DND-41 (cell line): ENCODE measurements around the gene P3R3URF.

Experiments used
- ATAC-seq: fragments of 200-7000 bp; cut with Tn5 transposase; 3 replicates; pipeline ENCODE4 v1.9.1; 2021; ENCODE audit warnings: low read depth; ENCODE audit not compliant: insufficient read depth
- DNase-seq: peaks from one replicate; pipeline ENCODE4 v3.0.0-alpha.2; 2020
- H2AFZ ChIP-seq: 2 replicates; pipeline ENCODE4 v1.6.0; 2012; ENCODE audit warnings: low read depth, low read length
- H3K27ac ChIP-seq: 2 replicates; pipeline ENCODE4 v1.5.1; 2012; ENCODE audit warnings: low read length, inconsistent platforms
- H3K27me3 ChIP-seq: fragments of 200-600 bp; sonication (generic); 2 replicates; pipeline ENCODE4 v1.6.0; 2012; ENCODE audit warnings: low read length, mild to moderate bottlenecking, inconsistent platforms; ENCODE audit not compliant: insufficient read depth, poor library complexity
- H3K36me3 ChIP-seq: 2 replicates; pipeline ENCODE4 v1.5.1; 2012; ENCODE audit warnings: low read length, inconsistent platforms; ENCODE audit not compliant: insufficient read depth
- H3K4me1 ChIP-seq: 2 replicates; pipeline ENCODE4 v1.5.1; 2012; ENCODE audit warnings: mild to moderate bottlenecking, low read length; ENCODE audit not compliant: insufficient read depth
- H3K4me2 ChIP-seq: 2 replicates; pipeline ENCODE4 v1.6.0; 2012; ENCODE audit warnings: mild to moderate bottlenecking, moderate library complexity, low read length, inconsistent platforms; ENCODE audit not compliant: insufficient read depth
- H3K4me3 ChIP-seq, 2 experiments: fragments of 200-600 bp in 1 of 2; shearing (Covaris generic) in 1 of 2; 2 replicates each; pipeline ENCODE4 v1.5.1; 2012 to 2016; ENCODE audit warnings: inconsistent platforms in 2 of 2, low read length in 2 of 2, mild to moderate bottlenecking in 2 of 2, low read depth in 1 of 2, moderate library complexity in 1 of 2
- H3K79me2 ChIP-seq: 2 replicates; pipeline ENCODE4 v1.6.0; 2012; ENCODE audit warnings: low read length, inconsistent platforms; ENCODE audit not compliant: insufficient read depth
- H3K9ac ChIP-seq: 2 replicates; pipeline ENCODE4 v1.6.0; 2012; ENCODE audit warnings: low read depth, mild to moderate bottlenecking, inconsistent platforms, low read length, moderate library complexity
- H3K9me3 ChIP-seq: 2 replicates; pipeline ENCODE4 v1.5.1; 2012; ENCODE audit warnings: low read length, moderate library complexity, mild to moderate bottlenecking, inconsistent platforms; ENCODE audit not compliant: insufficient read depth, severe bottlenecking
- H4K20me1 ChIP-seq: 2 replicates; pipeline ENCODE4 v1.6.0; 2012; ENCODE audit warnings: low read length; ENCODE audit not compliant: insufficient read depth
- EZH2 ChIP-seq: IDR thresholded peaks from 3 replicates; pipeline ENCODE4 v1.6.1; 2012; ENCODE audit warnings: borderline replicate concordance, low read depth, mild to moderate bottlenecking, moderate library complexity, low read length, inconsistent platforms; ENCODE audit not compliant: severe bottlenecking
- TF ChIP-seq, protein P1 (sequence below): IDR thresholded peaks from 2 replicates; pipeline ENCODE4 v1.5.1; 2012; ENCODE audit warnings: borderline replicate concordance, low read length, moderate library complexity, mild to moderate bottlenecking; ENCODE audit not compliant: poor library complexity, severe bottlenecking; ENCODE audit errors: extremely low read depth

Gene P3R3URF

DNA sequence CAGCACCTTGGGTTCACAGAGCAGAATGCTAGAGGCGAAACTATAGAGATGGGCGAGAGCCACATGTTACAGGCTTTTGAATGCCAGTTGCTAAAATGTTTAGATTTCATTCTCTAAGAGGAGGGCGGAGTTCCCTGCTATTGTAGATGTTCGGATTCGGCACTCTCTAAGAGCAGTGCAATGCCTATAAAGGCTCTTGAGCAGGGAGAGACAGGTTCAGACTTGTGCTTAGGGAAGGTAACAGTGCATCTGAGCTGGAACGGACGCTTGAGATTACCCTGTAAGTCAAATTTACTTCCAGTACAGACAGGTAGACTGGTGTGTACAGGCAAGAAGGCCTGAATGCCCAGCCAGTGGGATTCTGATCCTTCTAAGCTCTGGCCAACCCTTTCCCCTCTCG, 42.2 kb upstream of the P3R3URF start:
- Histone ChIP-seq H3K4me3 (no peak overlapping the region), H3K27ac (no peak overlapping the region), H3K9me3 (no peaks in the 10 kb centered on the region)

DNA sequence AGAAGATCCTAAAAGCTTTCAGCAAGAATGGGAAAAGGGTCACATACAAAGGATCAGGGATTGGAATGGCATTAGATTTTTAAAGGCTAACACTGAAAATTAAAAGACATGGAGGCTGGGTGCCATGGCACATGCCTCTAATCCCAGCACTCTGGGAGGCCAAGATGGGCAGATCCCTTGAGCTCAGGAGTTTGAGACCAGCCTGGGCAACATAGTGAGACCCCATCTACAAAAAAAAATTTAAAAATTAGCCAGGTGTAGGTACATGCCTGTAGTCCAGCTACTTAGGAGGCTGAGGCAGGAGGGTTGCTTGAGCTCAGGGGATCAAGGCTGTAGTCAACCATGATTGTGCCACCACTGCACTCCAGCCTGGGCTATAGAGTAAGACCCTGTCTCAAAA, 39.2 kb upstream of the P3R3URF start:
- Histone ChIP-seq H3K36me3 (no peaks in the 10 kb centered on the region), H3K4me1 (no peaks in the 10 kb centered on the region), H3K27me3 (no peaks in the 10 kb centered on the region), H4K20me1 (no peaks in the 10 kb centered on the region), H3K4me2 (no peak overlapping the region), H3K27ac (no peak overlapping the region), H2AFZ (no peak overlapping the region), H3K4me3 (no peak overlapping the region), H3K9me3 (no peaks in the 10 kb centered on the region), H3K9ac (no peak overlapping the region), H3K79me2 (no peaks in the 10 kb centered on the region)
- ATAC-seq (no peak), DNase-seq (no peak)
- no peak for TF ChIP-seq EZH2
- TF ChIP-seq, protein P1, sequence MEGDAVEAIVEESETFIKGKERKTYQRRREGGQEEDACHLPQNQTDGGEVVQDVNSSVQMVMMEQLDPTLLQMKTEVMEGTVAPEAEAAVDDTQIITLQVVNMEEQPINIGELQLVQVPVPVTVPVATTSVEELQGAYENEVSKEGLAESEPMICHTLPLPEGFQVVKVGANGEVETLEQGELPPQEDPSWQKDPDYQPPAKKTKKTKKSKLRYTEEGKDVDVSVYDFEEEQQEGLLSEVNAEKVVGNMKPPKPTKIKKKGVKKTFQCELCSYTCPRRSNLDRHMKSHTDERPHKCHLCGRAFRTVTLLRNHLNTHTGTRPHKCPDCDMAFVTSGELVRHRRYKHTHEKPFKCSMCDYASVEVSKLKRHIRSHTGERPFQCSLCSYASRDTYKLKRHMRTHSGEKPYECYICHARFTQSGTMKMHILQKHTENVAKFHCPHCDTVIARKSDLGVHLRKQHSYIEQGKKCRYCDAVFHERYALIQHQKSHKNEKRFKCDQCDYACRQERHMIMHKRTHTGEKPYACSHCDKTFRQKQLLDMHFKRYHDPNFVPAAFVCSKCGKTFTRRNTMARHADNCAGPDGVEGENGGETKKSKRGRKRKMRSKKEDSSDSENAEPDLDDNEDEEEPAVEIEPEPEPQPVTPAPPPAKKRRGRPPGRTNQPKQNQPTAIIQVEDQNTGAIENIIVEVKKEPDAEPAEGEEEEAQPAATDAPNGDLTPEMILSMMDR = no peak

More for the DNA sequence above, 42.2 kb upstream of the P3R3URF start:
- Histone ChIP-seq H3K27me3 (no peaks in the 10 kb centered on the region), H3K79me2 (no peaks in the 10 kb centered on the region), H3K4me1 (no peaks in the 10 kb centered on the region), H3K36me3 (no peaks in the 10 kb centered on the region), H4K20me1 (no peaks in the 10 kb centered on the region), H3K9ac (no peak overlapping the region), H3K4me2 (no peak overlapping the region), H2AFZ (no peak overlapping the region)
- TF ChIP-seq EZH2 = no peak
- TF ChIP-seq, protein P1 = no peak
- ATAC-seq = no peak
- no peak for DNase-seq

DNA sequence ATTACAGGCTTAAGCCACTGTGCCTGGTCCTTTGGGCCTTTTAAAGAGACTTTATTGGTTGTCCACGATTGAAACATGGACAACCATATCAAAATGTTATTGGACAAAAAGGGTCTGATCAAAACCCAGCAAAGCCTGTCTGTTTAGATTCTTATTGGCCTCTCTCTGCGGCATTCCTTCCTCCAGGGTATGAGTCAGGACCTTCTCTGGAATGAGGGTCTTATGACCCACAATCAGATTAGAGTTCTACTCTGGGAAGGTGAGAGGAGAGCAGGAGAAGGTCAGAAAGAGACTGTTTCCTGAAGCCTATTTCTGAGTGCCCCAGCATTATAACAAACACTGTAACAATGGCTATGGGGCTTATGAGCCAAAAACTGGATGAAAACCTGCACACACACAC, 34.8 kb upstream of the P3R3URF start:
- Histone ChIP-seq H3K4me3 (no peak overlapping the region), H3K36me3 (no peaks in the 10 kb centered on the region), H3K79me2 (no peaks in the 10 kb centered on the region), H3K4me1 (no peaks in the 10 kb centered on the region), H3K27me3 (no peaks in the 10 kb centered on the region), H2AFZ (no peak overlapping the region), H3K9me3 (no peaks in the 10 kb centered on the region), H3K4me2 (no peak overlapping the region), H3K9ac (no peak overlapping the region), H3K27ac (no peak overlapping the region), H4K20me1 (no peaks in the 10 kb centered on the region)
- TF ChIP-seq, protein P1 = no peak
- TF ChIP-seq EZH2 = no peak
- DNase-seq = no peak
- ATAC-seq = no peak

DNA sequence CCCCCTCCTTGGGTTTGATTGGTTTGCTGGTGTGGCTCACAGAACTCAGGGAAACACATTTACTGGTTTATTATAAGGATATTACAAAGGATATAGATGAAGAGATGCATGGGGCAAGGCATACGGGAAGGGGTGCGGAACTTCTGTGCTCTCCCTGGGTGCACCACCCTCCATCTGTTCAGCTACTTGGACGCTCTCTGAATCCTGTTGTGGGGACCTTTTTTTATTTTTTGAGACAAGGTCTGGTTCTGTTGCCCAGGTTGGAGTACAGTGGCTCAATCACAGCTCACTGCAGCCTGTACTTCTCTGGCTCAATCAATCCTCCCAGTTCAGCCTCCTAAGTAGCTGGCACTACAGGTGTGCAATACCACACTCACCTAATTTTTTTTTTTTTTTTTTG, 34.3 kb upstream of the P3R3URF start:
- H3K4me2 ChIP-seq = no peak overlapping the region

More for the DNA sequence above, 34.3 kb upstream of the P3R3URF start:
- no peaks in the 10 kb centered on the region for H4K20me1 ChIP-seq
- H3K4me1 ChIP-seq = no peaks in the 10 kb centered on the region
- DNase-seq = no peak
- no peak overlapping the region for H3K9ac ChIP-seq
- no peaks in the 10 kb centered on the region for H3K27me3 ChIP-seq
- TF ChIP-seq, protein P1 = no peak
- no peak for TF ChIP-seq EZH2
- H3K27ac ChIP-seq = no peak overlapping the region
- no peaks in the 10 kb centered on the region for H3K36me3 ChIP-seq
- no peak overlapping the region for H3K4me3 ChIP-seq
- no peak for ATAC-seq
- H3K9me3 ChIP-seq = no peaks in the 10 kb centered on the region
- no peak overlapping the region for H2AFZ ChIP-seq
- H3K79me2 ChIP-seq = no peaks in the 10 kb centered on the region
